ENCODE measurements around the gene MCC. TPM values are rescaled to one million over a fixed set of nuclear protein-coding genes. Genes with fewer than 3 reads are reported as not detected.

Gene MCC
- total RNA-seq, 2 donors from 2014 or later: 7.5 to 9.9 TPM

DNA sequence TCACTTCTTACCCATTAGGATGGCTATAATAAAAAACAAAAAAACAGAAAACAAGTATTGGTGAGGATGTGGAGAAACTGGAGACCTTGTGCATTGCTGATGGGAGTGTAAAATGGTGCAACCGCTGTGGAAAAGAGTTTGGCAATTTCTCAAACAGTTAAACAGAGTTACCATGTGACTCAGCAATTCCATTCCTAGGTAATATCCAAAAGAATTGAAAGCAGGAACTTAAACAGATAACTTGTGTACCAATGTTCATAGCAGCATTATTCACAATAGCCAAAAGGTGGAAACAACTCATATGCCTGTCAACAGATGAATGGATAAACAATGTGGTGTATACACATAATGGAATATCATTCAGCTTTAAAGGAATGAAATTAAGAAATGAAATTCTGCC is 482.8 kb downstream of the MCC start:
- Histone ChIP-seq H3K9me3 (no peaks in the 10 kb centered on the region), H3K36me3 (replicated peaks in 1 of 2; ENCODE audit: insufficient read depth in 1 of 2, low read depth in 2 of 2) (peaks cover 0 to 6% of the 10 kb centered on the region in 2 donors), H3K4me1 (no peaks in the 10 kb centered on the region), H3K27ac (no peak overlapping the region), H3K27me3 (no peaks in the 10 kb centered on the region), H3K4me3 (no peak overlapping the region)
- TF ChIP-seq, protein P1, sequence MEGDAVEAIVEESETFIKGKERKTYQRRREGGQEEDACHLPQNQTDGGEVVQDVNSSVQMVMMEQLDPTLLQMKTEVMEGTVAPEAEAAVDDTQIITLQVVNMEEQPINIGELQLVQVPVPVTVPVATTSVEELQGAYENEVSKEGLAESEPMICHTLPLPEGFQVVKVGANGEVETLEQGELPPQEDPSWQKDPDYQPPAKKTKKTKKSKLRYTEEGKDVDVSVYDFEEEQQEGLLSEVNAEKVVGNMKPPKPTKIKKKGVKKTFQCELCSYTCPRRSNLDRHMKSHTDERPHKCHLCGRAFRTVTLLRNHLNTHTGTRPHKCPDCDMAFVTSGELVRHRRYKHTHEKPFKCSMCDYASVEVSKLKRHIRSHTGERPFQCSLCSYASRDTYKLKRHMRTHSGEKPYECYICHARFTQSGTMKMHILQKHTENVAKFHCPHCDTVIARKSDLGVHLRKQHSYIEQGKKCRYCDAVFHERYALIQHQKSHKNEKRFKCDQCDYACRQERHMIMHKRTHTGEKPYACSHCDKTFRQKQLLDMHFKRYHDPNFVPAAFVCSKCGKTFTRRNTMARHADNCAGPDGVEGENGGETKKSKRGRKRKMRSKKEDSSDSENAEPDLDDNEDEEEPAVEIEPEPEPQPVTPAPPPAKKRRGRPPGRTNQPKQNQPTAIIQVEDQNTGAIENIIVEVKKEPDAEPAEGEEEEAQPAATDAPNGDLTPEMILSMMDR (IDR thresholded peaks at IDR 0.05): no peak
- TF ChIP-seq POLR2A (IDR thresholded peaks at IDR 0.05): no peak
- 72 to 74% methylated on average over 1 of the region's 1 CpG for WGBS, 2 donors
- intact Hi-C loops (cut with DNase I): loop anchor here (10.0 kb wide), 1 partner anchor 599 kb away; no protein-coding TSS in a partner anchor
- DNase-seq (no peak), ATAC-seq (no peak)

DNA sequence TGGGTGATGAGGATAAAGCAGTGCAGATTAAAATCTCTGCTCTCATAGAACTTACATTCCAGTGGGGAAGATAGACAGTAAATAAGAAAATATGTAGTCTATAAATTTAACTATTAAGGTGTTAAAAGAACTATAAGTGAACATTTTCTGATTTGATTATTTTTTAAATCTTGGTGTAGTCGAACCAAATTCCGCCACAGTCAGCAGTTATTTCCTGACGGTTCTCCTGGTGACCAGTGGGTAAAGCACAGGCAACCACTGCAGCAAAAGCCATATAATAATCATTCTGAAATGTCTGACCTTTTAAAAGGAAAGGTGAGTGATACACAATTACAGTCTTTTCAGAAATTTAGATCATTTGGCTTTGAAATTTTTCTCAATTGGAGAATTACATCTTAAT is 484.5 kb downstream of the MCC start:
- H3K9me3 ChIP-seq: no peaks in the 10 kb centered on the region
- no peaks in the 10 kb centered on the region for H3K27me3 ChIP-seq
- 86 to 88% methylated on average over 3 of the region's 3 CpGs for WGBS, 2 donors
- ATAC-seq (no peak), DNase-seq (no peak)
- intact Hi-C loops (cut with DNase I): loop anchor here (10.0 kb wide), 1 partner anchor 601 kb away; no protein-coding TSS in a partner anchor
- H3K4me3 ChIP-seq: no peak overlapping the region
- no peak overlapping the region for H3K27ac ChIP-seq
- H3K36me3 ChIP-seq (replicated peaks in 1 of 2; ENCODE audit: insufficient read depth in 1 of 2, low read depth in 2 of 2): peaks cover 0 to 6% of the 10 kb centered on the region in 2 donors
- TF ChIP-seq POLR2A (IDR thresholded peaks at IDR 0.05): no peak
- TF ChIP-seq, protein P1 (IDR thresholded peaks at IDR 0.05): no peak
- no peaks in the 10 kb centered on the region for H3K4me1 ChIP-seq

GRCh38 chr5:113002423-113002822 is 485.8 kb downstream of the MCC start:
- no peak overlapping the region for H3K4me3 ChIP-seq
- H3K27me3 ChIP-seq: no peaks in the 10 kb centered on the region
- TF ChIP-seq POLR2A (IDR thresholded peaks at IDR 0.05): no peak
- TF ChIP-seq, protein P1 (IDR thresholded peaks at IDR 0.05): no peak
- peaks cover 0 to 6% of the 10 kb centered on the region in 2 donors for H3K36me3 ChIP-seq (replicated peaks in 1 of 2; ENCODE audit: insufficient read depth in 1 of 2, low read depth in 2 of 2)
- intact Hi-C loops (cut with DNase I): loop anchor here (10.0 kb wide), 1 partner anchor 602 kb away; no protein-coding TSS in a partner anchor
- H3K27ac ChIP-seq: no peak overlapping the region
- no peaks in the 10 kb centered on the region for H3K9me3 ChIP-seq
- no peaks in the 10 kb centered on the region for H3K4me1 ChIP-seq
- no peak for DNase-seq
- WGBS, 2 donors: 81 to 91% methylated on average over 5 of the region's 5 CpGs
- ATAC-seq: no peak

GRCh38 chr5:113000466-113000865 is 487.8 kb downstream of the MCC start:
- intact Hi-C loops (cut with DNase I): loop anchor here (10.0 kb wide), 1 partner anchor 604 kb away; no protein-coding TSS in a partner anchor
- Histone ChIP-seq H3K4me1 (no peaks in the 10 kb centered on the region), H3K27ac (no peak overlapping the region), H3K36me3 (replicated peaks in 1 of 2; ENCODE audit: insufficient read depth in 1 of 2, low read depth in 2 of 2) (peaks cover 0 to 6% of the 10 kb centered on the region in 2 donors), H3K27me3 (no peaks in the 10 kb centered on the region), H3K9me3 (no peaks in the 10 kb centered on the region), H3K4me3 (no peak overlapping the region)
- WGBS, 2 donors: 85 to 88% methylated on average over 2 of the region's 2 CpGs
- TF ChIP-seq, protein P1 (IDR thresholded peaks at IDR 0.05): no peak
- no peak for TF ChIP-seq POLR2A (IDR thresholded peaks at IDR 0.05)
- ATAC-seq (no peak), DNase-seq (no peak)

GRCh38 chr5:112998296-112998695 is 490.0 kb downstream of the MCC start:
- no peak for ATAC-seq
- DNase-seq: no peak

More at GRCh38 chr5:112998296-112998695, 490.0 kb downstream of the MCC start:
- no peaks in the 10 kb centered on the region for H3K4me1 ChIP-seq
- 91 to 97% methylated on average over 4 of the region's 4 CpGs for WGBS, 2 donors
- H3K27me3 ChIP-seq: no peaks in the 10 kb centered on the region
- no peaks in the 10 kb centered on the region for H3K9me3 ChIP-seq
- H3K36me3 ChIP-seq (replicated peaks in 1 of 2; ENCODE audit: insufficient read depth in 1 of 2, low read depth in 2 of 2): peaks cover 0 to 6% of the 10 kb centered on the region in 2 donors
- TF ChIP-seq POLR2A (IDR thresholded peaks at IDR 0.05): no peak
- TF ChIP-seq, protein P1 (IDR thresholded peaks at IDR 0.05): no peak
- H3K4me3 ChIP-seq: no peak overlapping the region
- intact Hi-C loops (cut with DNase I): no loop called here
- no peak overlapping the region for H3K27ac ChIP-seq
